ENCODE results near the gene TRAPPC2L. TPM values are rescaled to one million over a fixed set of nuclear protein-coding genes. Genes with fewer than 3 reads are reported as not detected.

Gene TRAPPC2L
- total and polyA plus RNA-seq, 10 of the 15 experiments (the other 5 are each of a cell fraction or from before 2014, with no cell fraction given), result 56.3 to 363 (median 118) TPM

DNA sequence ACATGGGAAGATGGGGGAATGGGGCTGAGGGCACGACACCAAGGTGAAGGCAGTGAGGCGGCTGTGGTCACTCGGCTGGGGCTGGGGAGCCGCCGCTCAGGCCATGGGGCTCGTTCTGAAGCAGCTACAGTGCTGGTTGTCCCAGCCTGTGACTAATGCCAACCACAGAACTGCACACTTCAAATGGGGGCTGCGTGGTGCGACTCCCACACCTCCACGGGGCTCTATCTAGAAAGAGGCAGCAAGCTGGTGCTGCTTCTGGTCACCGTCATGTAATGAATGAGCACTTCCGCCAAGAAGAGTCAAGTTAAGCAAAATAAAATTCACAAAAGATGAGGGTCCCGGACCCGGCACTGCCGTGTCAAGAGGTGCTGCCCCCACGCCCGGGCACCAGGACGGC lies 20.1 kb upstream of the TRAPPC2L start (continued):
- TF ChIP-seq, protein P1, sequence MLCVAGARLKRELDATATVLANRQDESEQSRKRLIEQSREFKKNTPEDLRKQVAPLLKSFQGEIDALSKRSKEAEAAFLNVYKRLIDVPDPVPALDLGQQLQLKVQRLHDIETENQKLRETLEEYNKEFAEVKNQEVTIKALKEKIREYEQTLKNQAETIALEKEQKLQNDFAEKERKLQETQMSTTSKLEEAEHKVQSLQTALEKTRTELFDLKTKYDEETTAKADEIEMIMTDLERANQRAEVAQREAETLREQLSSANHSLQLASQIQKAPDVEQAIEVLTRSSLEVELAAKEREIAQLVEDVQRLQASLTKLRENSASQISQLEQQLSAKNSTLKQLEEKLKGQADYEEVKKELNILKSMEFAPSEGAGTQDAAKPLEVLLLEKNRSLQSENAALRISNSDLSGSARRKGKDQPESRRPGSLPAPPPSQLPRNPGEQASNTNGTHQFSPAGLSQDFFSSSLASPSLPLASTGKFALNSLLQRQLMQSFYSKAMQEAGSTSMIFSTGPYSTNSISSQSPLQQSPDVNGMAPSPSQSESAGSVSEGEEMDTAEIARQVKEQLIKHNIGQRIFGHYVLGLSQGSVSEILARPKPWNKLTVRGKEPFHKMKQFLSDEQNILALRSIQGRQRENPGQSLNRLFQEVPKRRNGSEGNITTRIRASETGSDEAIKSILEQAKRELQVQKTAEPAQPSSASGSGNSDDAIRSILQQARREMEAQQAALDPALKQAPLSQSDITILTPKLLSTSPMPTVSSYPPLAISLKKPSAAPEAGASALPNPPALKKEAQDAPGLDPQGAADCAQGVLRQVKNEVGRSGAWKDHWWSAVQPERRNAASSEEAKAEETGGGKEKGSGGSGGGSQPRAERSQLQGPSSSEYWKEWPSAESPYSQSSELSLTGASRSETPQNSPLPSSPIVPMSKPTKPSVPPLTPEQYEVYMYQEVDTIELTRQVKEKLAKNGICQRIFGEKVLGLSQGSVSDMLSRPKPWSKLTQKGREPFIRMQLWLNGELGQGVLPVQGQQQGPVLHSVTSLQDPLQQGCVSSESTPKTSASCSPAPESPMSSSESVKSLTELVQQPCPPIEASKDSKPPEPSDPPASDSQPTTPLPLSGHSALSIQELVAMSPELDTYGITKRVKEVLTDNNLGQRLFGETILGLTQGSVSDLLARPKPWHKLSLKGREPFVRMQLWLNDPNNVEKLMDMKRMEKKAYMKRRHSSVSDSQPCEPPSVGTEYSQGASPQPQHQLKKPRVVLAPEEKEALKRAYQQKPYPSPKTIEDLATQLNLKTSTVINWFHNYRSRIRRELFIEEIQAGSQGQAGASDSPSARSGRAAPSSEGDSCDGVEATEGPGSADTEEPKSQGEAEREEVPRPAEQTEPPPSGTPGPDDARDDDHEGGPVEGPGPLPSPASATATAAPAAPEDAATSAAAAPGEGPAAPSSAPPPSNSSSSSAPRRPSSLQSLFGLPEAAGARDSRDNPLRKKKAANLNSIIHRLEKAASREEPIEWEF (IDR thresholded peaks at IDR 0.05; ENCODE audit: insufficient replicate concordance, low read depth, low read length), result no peak
- TF ChIP-seq IKZF1 (conservative IDR thresholded peaks at IDR 0.05), result no peak
- TF ChIP-seq EED (IDR thresholded peaks at IDR 0.05; ENCODE audit: low read depth), result no peak
- TF ChIP-seq ZSCAN29 (IDR thresholded peaks at IDR 0.05), result no peak
- TF ChIP-seq GATAD2B (conservative IDR thresholded peaks at IDR 0.05; ENCODE audit: low read depth), result no peak
- no peak for TF ChIP-seq BACH1 (IDR thresholded peaks at IDR 0.05; ENCODE audit: borderline replicate concordance)
- TF ChIP-seq TCF3 (IDR thresholded peaks at IDR 0.05; ENCODE audit: borderline replicate concordance, insufficient read depth, low read depth, low read length), result no peak

DNA sequence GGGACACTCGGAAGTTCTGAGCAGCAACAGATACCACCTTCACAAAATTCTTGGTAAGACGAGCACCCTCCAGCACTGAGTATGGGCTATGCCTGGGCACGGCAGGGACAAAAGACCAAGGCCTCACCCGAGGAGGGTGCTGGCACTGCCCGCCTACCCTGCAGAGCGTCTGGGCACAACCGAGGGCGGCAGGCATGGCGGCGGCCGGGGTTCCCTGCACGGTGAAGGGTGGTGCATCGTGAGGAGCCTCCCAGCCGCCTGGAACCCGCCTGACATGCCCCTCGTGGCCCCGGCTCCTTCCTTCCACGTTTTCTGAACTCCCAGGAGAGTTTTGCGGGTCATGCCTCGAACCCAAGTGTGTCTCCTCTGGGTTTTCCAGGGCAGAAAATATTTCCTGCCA lies 19.1 kb upstream of the TRAPPC2L start:
- no peaks in the 10 kb centered on the region for H3K9me3 ChIP-seq (replicated peaks; ENCODE audit: control insufficient read depth, insufficient read depth, low read length)
- ATAC-seq (no peak), DNase-seq (ENCODE audit: low read depth, low spot score) (no peak), FAIRE-seq (no peak)
- in situ Hi-C loops (cut with MboI), result no loop called here
- no peaks in the 10 kb centered on the region for H4K20me1 ChIP-seq (ENCODE audit: control insufficient read depth, insufficient read depth)
- no peaks in the 10 kb centered on the region for H3K27me3 ChIP-seq (replicated peaks in 1 of 2; ENCODE audit: control insufficient read depth in 2 of 2, insufficient read depth in 2 of 2, low read length in 1 of 2)
- H3K4me1 ChIP-seq (ENCODE audit: control insufficient read depth, insufficient read depth, low read length), result no peaks in the 10 kb centered on the region
- TF ChIP-seq HDAC2 (IDR thresholded peaks at IDR 0.05) (no peak), RFX5 (IDR thresholded peaks at IDR 0.05; ENCODE audit: low read depth, low read length) (no peak), ETV6 (conservative IDR thresholded peaks at IDR 0.05 in 1 of 2, IDR thresholded peaks at IDR 0.05 in 1 of 2; ENCODE audit: borderline replicate concordance in 1 of 2, low read depth in 1 of 2) (no peak), MTA3 (IDR thresholded peaks at IDR 0.05; ENCODE audit: borderline replicate concordance, low read length) (no peak), HDAC6 (IDR thresholded peaks at IDR 0.05; ENCODE audit: unreplicated experiment) (no peak), FOS (IDR thresholded peaks at IDR 0.05; ENCODE audit: borderline replicate concordance, extremely low read depth, insufficient read length) (no peak), BRCA1 (IDR thresholded peaks at IDR 0.05; ENCODE audit: low read depth, low read length) (no peak), EGR1 (IDR thresholded peaks at IDR 0.05; ENCODE audit: borderline replicate concordance in 1 of 2, low read depth in 2 of 2, low read length in 2 of 2) (no peak), NFXL1 (IDR thresholded peaks at IDR 0.05; ENCODE audit: borderline replicate concordance) (no peak), NBN (IDR thresholded peaks at IDR 0.05) (no peak), RAD51 (IDR thresholded peaks at IDR 0.05) (no peak)
- ChIA-PET RAD21 (ENCODE audit: unreplicated experiment) (no interaction called here), CTCF (no interaction called here), POLR2A (no interaction called here), SMC1A (ENCODE audit: uncharacterized antibody, unreplicated experiment) (no interaction called here)
- BruUV-seq (replicated peaks), result no TSS peak
- H3K4me3 ChIP-seq, result no peak overlapping the region
- no peak overlapping the region for H2AFZ ChIP-seq (ENCODE audit: control insufficient read depth, low read depth, low read length)
- H3K9ac ChIP-seq (ENCODE audit: control insufficient read depth, insufficient read depth, low read length), result no peak overlapping the region
- H3K4me2 ChIP-seq (ENCODE audit: control insufficient read depth, insufficient read depth), result no peak overlapping the region
- no peaks in the 10 kb centered on the region for H3K79me2 ChIP-seq (ENCODE audit: control insufficient read depth, insufficient read depth, low read length)
- WGBS (ENCODE audit: insufficient coverage, insufficient replicate concordance, low lambda C conversion rate, missing lambda C conversion rate), result 86% methylated on average over 20 of the region's 20 CpGs
- intact Hi-C loops (cut with micrococcal nuclease; ENCODE audit: unreplicated experiment), result no loop called here
- no peaks in the 10 kb centered on the region; a peak in 1 of 4 replicates for H3K36me3 ChIP-seq (ENCODE audit: control insufficient read depth in 2 of 2, insufficient read depth in 2 of 2, low read length in 1 of 2)
- no peak overlapping the region for H3K27ac ChIP-seq (ENCODE audit: control insufficient read depth, insufficient read depth)

Data from GM12878 (cell line).